Endothelial cell of umbilical vein (primary cell): ENCODE measurements around the gene RPL22. TPM values are rescaled to one million over a fixed set of nuclear protein-coding genes. Genes with fewer than 3 reads are reported as not detected.

Experiments
- BruUV-seq: library from RNA; stranded (reverse); fragments of 400-500 nt; replicated peaks from 2 replicates; lab custom pipeline; 2021; lab: Mats Ljungman, UMichigan
- CTCF ChIA-PET: fragments of 300-600, 350-600 bp; sonication (Branson Sonifier 250); formaldehyde crosslinking; loops from one replicate; lab custom pipeline; 2021; ENCODE audit warnings: antibody characterized with exemption, inconsistent platforms; lab: Charles Lee
- POLR2A ChIA-PET: fragments of 300-600, 350-600 bp; sonication (Branson Sonifier 250); formaldehyde crosslinking; loops from one replicate; lab custom pipeline; 2021; ENCODE audit warnings: antibody characterized with exemption, inconsistent platforms; lab: Charles Lee
- DNase-seq: peaks from one replicate; pipeline ENCODE4 v3.0.0-alpha.2; 2011; ENCODE audit warnings: low read depth, low spot score
- FAIRE-seq: peaks from 2 replicates; lab custom pipeline; 2011; peaks lifted over from hg19 to GRCh38; lab: Jason Lieb, UNC
- H2AFZ ChIP-seq: 2 replicates; pipeline ENCODE4 v1.6.0; 2012; ENCODE audit warnings: low read depth, low read length, control low read depth, inconsistent platforms
- H3K27ac ChIP-seq: 2 replicates; pipeline ENCODE4 v1.5.1; 2011; ENCODE audit warnings: low read depth, mild to moderate bottlenecking, control low read depth, low read length, moderate library complexity; ENCODE audit not compliant: insufficient read depth
- H3K27me3 ChIP-seq, 2 experiments: 2 replicates each; pipeline versions ENCODE4 v1.6.0 to v1.6.1; 2011; ENCODE audit warnings: low read length in 2 of 2, mixed read lengths in 1 of 2; ENCODE audit not compliant: control insufficient read depth in 2 of 2, insufficient read depth in 2 of 2
- H3K36me3 ChIP-seq, 2 experiments: 2 replicates in 1 of 2; 3 replicates in 1 of 2; pipeline ENCODE4 v1.5.1; 2011; ENCODE audit warnings: low read length in 2 of 2, mild to moderate bottlenecking in 1 of 2, moderate library complexity in 1 of 2; ENCODE audit not compliant: control insufficient read depth in 2 of 2, insufficient read depth in 2 of 2; ENCODE audit errors: extremely low read depth in 1 of 2
- H3K4me1 ChIP-seq: 3 replicates; pipeline ENCODE4 v1.5.1; 2011; ENCODE audit warnings: mild to moderate bottlenecking, low read length; ENCODE audit not compliant: control insufficient read depth, insufficient read depth; ENCODE audit errors: extremely low read depth
- H3K4me2 ChIP-seq: 2 replicates; pipeline ENCODE4 v1.6.1; 2011; ENCODE audit warnings: low read length, control low read depth, mixed read lengths; ENCODE audit not compliant: insufficient read depth
- H3K4me3 ChIP-seq, 3 experiments: fragments of 200-600 bp in 1 of 3; sonication (generic), shearing (Covaris generic) in 1 of 3; replicated peaks in 1 of 3; 2 replicates each; pipeline ENCODE4 v1.5.1; 2011 to 2016; ENCODE audit warnings: control low read depth in 3 of 3, low read length in 3 of 3, mild to moderate bottlenecking in 2 of 3, inconsistent platforms in 1 of 3, low read depth in 1 of 3, moderate library complexity in 1 of 3; ENCODE audit not compliant: insufficient read depth in 1 of 3
- H3K79me2 ChIP-seq: 2 replicates; pipeline ENCODE4 v1.6.0; 2012; ENCODE audit warnings: low read length, inconsistent platforms; ENCODE audit not compliant: control insufficient read depth, insufficient read depth
- H3K9ac ChIP-seq: replicated peaks from 2 replicates; pipeline ENCODE3; 2011; ENCODE audit warnings: low read length, control low read depth; ENCODE audit not compliant: insufficient read depth; ENCODE audit errors: extremely low read depth
- H3K9me1 ChIP-seq: replicated peaks from 3 replicates; pipeline ENCODE4 v1.6.0; 2011; ENCODE audit warnings: mild to moderate bottlenecking, low read length; ENCODE audit not compliant: control insufficient read depth, insufficient read depth; ENCODE audit errors: extremely low read depth
- H3K9me3 ChIP-seq: replicated peaks from 2 replicates; pipeline ENCODE4 v1.5.1; 2012; ENCODE audit warnings: low read length, inconsistent platforms; ENCODE audit not compliant: control insufficient read depth, insufficient read depth
- H4K20me1 ChIP-seq: replicated peaks from 2 replicates; pipeline ENCODE3; 2011; ENCODE audit warnings: mild to moderate bottlenecking, low read length; ENCODE audit not compliant: control insufficient read depth, insufficient read depth; ENCODE audit errors: extremely low read depth
- CTCF ChIP-seq, 2 donors: IDR thresholded peaks; 1 replicate in 1 of 2; 2 replicates in 1 of 2; pipeline ENCODE4 v1.5.1; 2011; ENCODE audit warnings: low read length in 2 of 2, mild to moderate bottlenecking in 2 of 2, moderate library complexity in 2 of 2, control low read depth in 1 of 2, inconsistent platforms in 1 of 2, low read depth in 1 of 2; ENCODE audit not compliant: insufficient read depth in 1 of 2; ENCODE audit errors: extremely low read depth in 1 of 2
- EZH2 ChIP-seq: IDR thresholded peaks from 2 replicates; pipeline ENCODE4 v1.6.1; 2012; ENCODE audit warnings: borderline replicate concordance, low read depth, mild to moderate bottlenecking, moderate library complexity, low read length, inconsistent platforms; ENCODE audit not compliant: severe bottlenecking
- FOS ChIP-seq: IDR thresholded peaks from 2 replicates; pipeline ENCODE4 v1.6.1; 2011; ENCODE audit warnings: mild to moderate bottlenecking, low read length, moderate library complexity, borderline replicate concordance; ENCODE audit not compliant: insufficient read depth
- GATA2 ChIP-seq: IDR thresholded peaks from 2 replicates; pipeline ENCODE4 v1.7.0; 2011; ENCODE audit warnings: low read depth, mild to moderate bottlenecking, moderate library complexity, mixed read lengths, low read length; ENCODE audit not compliant: insufficient read length, insufficient read depth
- JUN ChIP-seq: IDR thresholded peaks from 2 replicates; pipeline ENCODE4 v1.6.1; 2011; ENCODE audit warnings: borderline replicate concordance, low read depth; ENCODE audit not compliant: insufficient read length, insufficient read depth
- MAX ChIP-seq: IDR thresholded peaks from 2 replicates; pipeline ENCODE4 v1.6.1; 2011; ENCODE audit not compliant: insufficient read depth, insufficient read length
- MYC ChIP-seq: IDR thresholded peaks from one replicate; pipeline ENCODE4 v1.6.1; 2011; ENCODE audit warnings: mild to moderate bottlenecking, low read depth, low read length
- POLR2A ChIP-seq: IDR thresholded peaks from 2 replicates; pipeline ENCODE4 v1.6.1; 2012; ENCODE audit warnings: low read depth, mild to moderate bottlenecking, control low read depth, low read length
- POLR2AphosphoS5 ChIP-seq: IDR thresholded peaks from 2 replicates; pipeline ENCODE4 v1.6.1; 2012; ENCODE audit warnings: low read depth, mild to moderate bottlenecking, control low read depth, low read length, moderate library complexity; ENCODE audit not compliant: insufficient read depth
- dilution Hi-C: fragments of 300-500 bp; cut with MboI; formaldehyde crosslinking; loops from one replicate; pipeline ENCODE4 v1.15.0; 2019; ENCODE audit warnings: low sequenced_read_pairs; ENCODE audit not compliant: extremely low pct_ligation_motif_present
- intact Hi-C: fragments of 100-400 bp; cut with micrococcal nuclease; formaldehyde crosslinking; loops from one replicate; pipeline ENCODE4 v1.10.0; 2022
- polyA plus RNA-seq, 4 experiments: library from polyadenylated mRNA; depleted of rRNA in 3 of 4; stranded (reverse) in 3 of 4; unstranded in 1 of 4; fragments of >200 nt; gene quantifications; 2 replicates each; pipeline versions ENCODE4 v1.2.1 to v1.2.3, GENCODE V29; 2011 to 2012; ENCODE audit warnings: missing spikeins in 1 of 4
- total RNA-seq: library from RNA; stranded (reverse); gene quantifications from 2 replicates; pipeline ENCODE4 v1.2.3, GENCODE V29; 2021

Gene RPL22
- total and polyA plus RNA-seq, 2 donors (not counting 3 experiments of a cell fraction or from before 2014, with no cell fraction given) = 71.2 to 343 TPM

DNA sequence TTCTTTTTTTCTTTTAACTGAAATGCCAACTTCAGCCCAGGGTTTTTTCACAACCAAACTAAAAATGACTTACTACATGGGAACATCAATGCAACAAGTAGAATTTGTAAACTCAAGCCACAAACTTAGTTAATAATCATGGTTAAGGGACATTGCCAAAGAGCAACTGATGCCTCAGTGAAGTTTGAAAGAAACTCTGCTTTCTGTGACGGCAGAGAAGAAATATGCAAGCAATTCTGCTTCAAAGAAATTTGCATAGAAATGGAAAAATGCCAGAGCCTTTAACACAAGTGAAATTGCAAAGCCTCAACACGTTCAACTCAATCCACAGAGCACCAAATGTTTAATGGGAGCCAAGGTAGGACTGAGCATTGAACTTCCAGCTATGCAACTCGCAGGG lies 14.2 kb downstream of the RPL22 start:
- DNase-seq (no peak), FAIRE-seq (no peak)
- Histone ChIP-seq H3K27me3 (peaks cover 14 to 17% of the 10 kb centered on the region in 2 experiments), H3K79me2 (peaks cover 20% of the 10 kb centered on the region), H3K4me1 (no peaks in the 10 kb centered on the region), H2AFZ (no peak overlapping the region), H3K9me3 (no peaks in the 10 kb centered on the region), H3K27ac (no peak overlapping the region), H3K4me3 (no peak overlapping the region), H3K36me3 (peaks cover 11 to 25% of the 10 kb centered on the region in 2 experiments), H3K9me1 (no peaks in the 10 kb centered on the region), H3K9ac (no peak overlapping the region), H3K4me2 (no peak overlapping the region), H4K20me1 (peaks cover 7% of the 10 kb centered on the region)
- TF ChIP-seq MYC (no peak), CTCF (IDR thresholded peaks at IDR 0.05; ENCODE audit: extremely low read depth in 1 of 2, insufficient read depth in 1 of 2, low read depth in 1 of 2, low read length in 2 of 2) (no peak)
- intact Hi-C loops (loop anchor here (1.0 kb wide), 2 partner anchors 77 to 132 kb away; no protein-coding TSS in a partner anchor), dilution Hi-C loops (no loop called here)
- BruUV-seq = no TSS peak
- CTCF ChIA-PET = interaction anchor here (0.6 to 3.2 kb wide), 15 partner anchors 8 to 253 kb away, joined by 3 to 19 read pairs (median 5); partner anchors contain the start of gene RPL22
- POLR2A ChIA-PET = no interaction called here

DNA sequence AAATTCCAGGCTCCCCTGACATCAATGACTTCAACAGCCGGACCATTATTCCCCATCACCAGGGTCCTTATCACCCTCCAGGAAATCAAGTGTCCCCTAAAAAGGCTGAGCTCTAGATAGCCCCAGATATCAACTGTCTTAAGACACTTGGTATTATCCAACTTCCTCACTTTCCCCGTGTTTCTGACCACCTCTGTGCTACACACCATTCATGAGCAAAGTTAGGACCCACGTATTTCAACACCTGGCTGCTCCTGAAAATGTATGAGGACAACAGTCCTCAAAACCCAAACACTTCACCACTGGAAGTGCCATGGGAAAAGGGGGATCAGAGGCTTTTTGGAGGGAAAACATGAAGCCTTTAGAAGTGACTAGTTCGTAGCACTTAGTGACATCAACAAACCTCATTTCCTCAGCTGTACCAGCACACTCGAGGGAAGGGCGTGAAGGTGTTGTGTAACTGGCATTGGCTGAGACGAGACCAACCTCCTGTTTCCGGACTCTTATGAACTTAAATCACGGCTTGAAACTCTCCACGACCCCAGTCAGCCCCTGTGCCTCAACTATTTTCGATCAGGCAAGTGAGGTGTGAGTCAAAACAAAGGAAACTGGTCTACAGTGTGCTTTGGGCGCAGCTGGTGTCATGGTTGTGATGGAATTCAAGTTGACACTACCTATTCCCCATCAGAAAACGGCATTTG lies 15.2 kb downstream of the RPL22 start:
- no peak for DNase-seq
- H3K79me2 ChIP-seq = peaks cover 15% of the 10 kb centered on the region
- no peak overlapping the region for H3K27ac ChIP-seq
- H2AFZ ChIP-seq = no peak overlapping the region
- H4K20me1 ChIP-seq = peaks cover 4% of the 10 kb centered on the region
- TF ChIP-seq MYC (no peak), GATA2 (no peak), EZH2 (no peak), JUN (no peak), CTCF (IDR thresholded peaks at IDR 0.05; ENCODE audit: extremely low read depth in 1 of 2, insufficient read depth in 1 of 2, low read depth in 1 of 2, low read length in 2 of 2) (no peak), POLR2AphosphoS5 (peak; percentile 51), POLR2A (peak; percentile 5), MAX (no peak), FOS (no peak)
- dilution Hi-C loops (no loop called here), intact Hi-C loops (no loop called here)
- peaks cover 14 to 18% of the 10 kb centered on the region in 2 experiments for H3K27me3 ChIP-seq
- no peaks in the 10 kb centered on the region for H3K9me1 ChIP-seq
- BruUV-seq = no TSS peak
- no peak overlapping the region for H3K9ac ChIP-seq
- no peaks in the 10 kb centered on the region for H3K4me1 ChIP-seq
- H3K9me3 ChIP-seq = no peaks in the 10 kb centered on the region
- FAIRE-seq = no peak
- H3K4me3 ChIP-seq = no peak overlapping the region
- H3K4me2 ChIP-seq = no peak overlapping the region
- ChIA-PET CTCF (interaction anchor here (3.2 kb wide), 1 partner anchor 61 kb away, joined by 14 read pairs; no protein-coding TSS in a partner anchor), POLR2A (no interaction called here)
- H3K36me3 ChIP-seq = peaks cover 7 to 21% of the 10 kb centered on the region in 2 experiments
